Stomach smooth muscle (tissue), 2 donors: ENCODE data around the gene AKAP9.
"Not testable (repeated sequence)": the region's sequence is repeated elsewhere in the genome, so short reads cannot be mapped to it uniquely, and the experiment has no call there.

Source experiments
- H3K27ac ChIP-seq: one replicate; pipeline ENCODE4 v1.7.0; 2013; ENCODE audit warnings: mild to moderate bottlenecking, low read length, inconsistent platforms
- H3K27me3 ChIP-seq, 2 donors: one replicate each; pipeline ENCODE4 v1.7.0; 2013; ENCODE audit warnings: low read length in 2 of 2; ENCODE audit not compliant: insufficient read depth in 2 of 2, control insufficient read depth in 1 of 2
- H3K36me3 ChIP-seq, 2 donors: one replicate each; pipeline ENCODE4 v1.7.0; 2013; ENCODE audit warnings: low read length in 2 of 2; ENCODE audit not compliant: control insufficient read depth in 2 of 2, insufficient read depth in 2 of 2
- H3K4me1 ChIP-seq: one replicate; pipeline ENCODE4 v1.7.0; 2013; ENCODE audit warnings: low read length; ENCODE audit not compliant: control insufficient read depth, insufficient read depth
- H3K4me3 ChIP-seq, 2 donors: one replicate each; pipeline ENCODE4 v1.7.0; 2013; ENCODE audit warnings: low read length in 2 of 2
- H3K9ac ChIP-seq, 2 donors: one replicate each; pipeline ENCODE4 v1.7.0; 2013; ENCODE audit warnings: low read length in 2 of 2, mild to moderate bottlenecking in 1 of 2
- H3K9me3 ChIP-seq, 2 donors: one replicate each; pipeline ENCODE4 v1.7.0; 2013; ENCODE audit warnings: low read length in 2 of 2; ENCODE audit not compliant: control insufficient read depth in 2 of 2
- donor health status: healthy.
- donor health status: Pancreatic carcinoma.

The AKAP9 gene

DNA sequence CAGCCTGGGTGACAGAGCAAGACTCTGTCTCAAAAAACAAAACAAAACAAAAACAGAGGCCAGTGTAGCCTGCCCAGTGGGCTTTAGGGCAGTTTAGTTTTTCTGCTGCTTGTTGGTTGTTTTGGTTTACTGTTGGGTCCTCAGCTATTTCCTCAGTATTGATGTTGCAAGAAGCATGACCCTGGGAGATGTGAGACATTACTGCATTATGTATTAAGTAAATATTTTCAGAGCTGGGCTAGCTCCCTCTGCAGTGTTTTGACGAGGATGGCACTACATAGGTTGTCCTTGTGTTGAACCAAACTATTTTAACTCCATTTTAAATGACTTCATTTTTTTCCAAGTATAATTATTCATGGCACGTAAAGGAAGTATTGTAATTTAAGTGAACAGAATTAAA, 4.8 kb downstream of the AKAP9 start:
- H3K4me1 ChIP-seq: peaks cover 8% of the 10 kb centered on the region
- no peaks in the 10 kb centered on the region for H3K36me3 ChIP-seq
- H3K9me3 ChIP-seq: no peaks in the 10 kb centered on the region
- H3K9ac ChIP-seq: no peak overlapping the region
- no peak overlapping the region for H3K4me3 ChIP-seq
- no peaks in the 10 kb centered on the region for H3K27me3 ChIP-seq
- no peak overlapping the region for H3K27ac ChIP-seq

GRCh38 chr7:91946549-91946948, 5.9 kb downstream of the AKAP9 start:
- no peaks in the 10 kb centered on the region for H3K36me3 ChIP-seq
- H3K4me3 ChIP-seq: no peak overlapping the region
- no peak overlapping the region for H3K27ac ChIP-seq
- H3K4me1 ChIP-seq: peaks cover 6% of the 10 kb centered on the region
- H3K27me3 ChIP-seq: no peaks in the 10 kb centered on the region
- H3K9me3 ChIP-seq: no peaks in the 10 kb centered on the region
- H3K9ac ChIP-seq: no peak overlapping the region

- H3K4me1 ChIP-seq: no peaks in the 10 kb centered on the region
- no peak overlapping the region for H3K27ac ChIP-seq
- H3K9me3 ChIP-seq: no peaks in the 10 kb centered on the region
- H3K36me3 ChIP-seq: no peaks in the 10 kb centered on the region
- no peaks in the 10 kb centered on the region for H3K27me3 ChIP-seq
- H3K4me3 ChIP-seq: no peak overlapping the region
- no peak overlapping the region for H3K9ac ChIP-seq
Observed at GRCh38 chr7:91947948-91948347, 7.3 kb downstream of the AKAP9 start.

DNA sequence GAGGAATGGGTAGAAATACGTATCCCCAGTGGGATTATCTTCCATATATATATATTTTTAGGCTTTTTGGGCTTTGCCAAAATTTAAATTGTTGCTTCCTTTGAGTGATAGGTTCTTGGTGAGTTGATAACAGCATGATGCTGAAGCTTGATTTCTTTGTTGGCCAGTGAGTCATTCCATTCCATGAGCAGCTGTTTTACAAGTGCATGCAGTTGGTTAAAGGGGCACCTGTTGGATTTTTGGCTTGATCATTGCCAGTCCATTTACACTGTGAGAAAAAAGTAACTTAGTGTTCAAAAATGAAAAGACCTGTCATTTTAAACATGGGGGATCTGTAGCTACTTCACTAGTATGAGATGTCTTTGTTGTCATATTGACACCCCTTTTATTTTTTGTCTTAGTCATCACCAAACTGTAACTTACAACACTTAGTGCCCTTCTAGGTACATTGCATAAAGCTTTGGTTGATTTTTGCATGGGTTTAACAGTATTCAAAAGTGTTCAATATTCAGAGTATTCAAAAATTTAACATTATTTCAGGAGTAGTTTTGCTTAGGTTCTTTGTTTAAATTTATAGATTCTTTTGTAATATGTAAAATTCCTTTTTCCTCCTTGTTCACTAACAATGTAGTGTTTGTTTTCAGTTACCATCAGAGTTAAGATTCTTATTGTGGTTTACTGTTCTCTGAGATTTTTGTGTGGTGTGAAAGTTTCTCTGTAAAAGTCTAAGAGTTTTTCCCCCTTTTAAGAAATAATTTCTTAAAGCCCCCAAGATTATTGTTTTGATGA, 8.8 kb downstream of the AKAP9 start:
- no peak overlapping the region for H3K27ac ChIP-seq
- H3K4me3 ChIP-seq: no peak overlapping the region
- no peaks in the 10 kb centered on the region for H3K9me3 ChIP-seq
- no peaks in the 10 kb centered on the region for H3K27me3 ChIP-seq
- no peaks in the 10 kb centered on the region for H3K4me1 ChIP-seq
- H3K9ac ChIP-seq: no peak overlapping the region
- no peaks in the 10 kb centered on the region for H3K36me3 ChIP-seq

GRCh38 chr7:91953618-91954017, 13.0 kb downstream of the AKAP9 start:
- no peaks in the 10 kb centered on the region for H3K27me3 ChIP-seq
- H3K9ac ChIP-seq: no peak overlapping the region
- H3K4me1 ChIP-seq: no peaks in the 10 kb centered on the region
- no peak overlapping the region for H3K4me3 ChIP-seq
- H3K9me3 ChIP-seq: no peaks in the 10 kb centered on the region
- H3K27ac ChIP-seq: no peak overlapping the region
- no peaks in the 10 kb centered on the region for H3K36me3 ChIP-seq

GRCh38 chr7:91956464-91956863, 15.8 kb downstream of the AKAP9 start:
- not testable (repeated sequence) for H3K9ac ChIP-seq

DNA sequence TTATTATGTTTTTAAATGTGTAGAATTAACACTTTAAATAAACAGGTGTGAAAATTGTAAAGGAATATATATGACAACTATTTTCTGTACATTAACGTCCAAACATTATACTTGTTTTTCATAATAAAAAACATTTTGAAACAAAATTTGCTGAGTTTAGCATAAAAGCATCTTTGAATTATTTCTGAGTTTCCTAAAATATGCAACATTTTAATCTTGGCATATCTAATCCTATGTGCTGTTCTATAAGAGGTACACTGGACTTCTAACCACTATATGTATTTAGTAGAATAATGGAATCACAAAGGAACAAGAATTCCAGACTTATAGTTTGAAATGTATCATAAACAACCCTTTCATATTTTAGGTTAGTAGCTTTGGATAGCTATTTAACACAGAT, 16.6 kb downstream of the AKAP9 start:
- Histone ChIP-seq H3K36me3 (no peaks in the 10 kb centered on the region), H3K9ac (no peak overlapping the region), H3K27ac (no peak overlapping the region), H3K9me3 (no peaks in the 10 kb centered on the region), H3K27me3 (no peaks in the 10 kb centered on the region), H3K4me1 (no peaks in the 10 kb centered on the region), H3K4me3 (no peak overlapping the region)

More at GRCh38 chr7:91956464-91956863, 15.8 kb downstream of the AKAP9 start:
- not testable (repeated sequence) for H3K9me3 ChIP-seq, H3K4me3 ChIP-seq, H3K4me1 ChIP-seq, H3K27ac ChIP-seq, H3K36me3 ChIP-seq, H3K27me3 ChIP-seq

DNA sequence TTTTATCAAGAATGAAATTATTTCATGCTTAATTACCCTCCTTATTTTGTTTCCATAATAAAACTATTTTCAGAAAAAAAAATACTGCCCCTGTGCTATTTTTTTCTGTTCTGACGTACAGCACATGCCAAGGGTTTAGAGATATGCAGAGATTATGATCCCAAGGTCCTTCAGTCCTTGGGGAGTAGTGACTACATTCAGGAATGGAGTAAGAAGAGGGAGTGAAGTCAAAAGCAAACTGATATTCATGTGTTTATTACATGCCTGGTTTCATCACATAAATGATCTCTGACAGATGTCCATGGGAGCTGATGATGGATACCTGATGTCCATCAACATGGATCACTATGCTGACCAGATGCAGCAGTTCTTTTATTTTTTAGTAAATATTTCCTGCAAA, 17.2 kb downstream of the AKAP9 start:
- no peak overlapping the region for H3K9ac ChIP-seq
- H3K4me1 ChIP-seq: no peaks in the 10 kb centered on the region
- H3K27ac ChIP-seq: no peak overlapping the region
- no peaks in the 10 kb centered on the region for H3K36me3 ChIP-seq
- H3K9me3 ChIP-seq: no peaks in the 10 kb centered on the region
- H3K4me3 ChIP-seq: no peak overlapping the region
- no peaks in the 10 kb centered on the region for H3K27me3 ChIP-seq

DNA sequence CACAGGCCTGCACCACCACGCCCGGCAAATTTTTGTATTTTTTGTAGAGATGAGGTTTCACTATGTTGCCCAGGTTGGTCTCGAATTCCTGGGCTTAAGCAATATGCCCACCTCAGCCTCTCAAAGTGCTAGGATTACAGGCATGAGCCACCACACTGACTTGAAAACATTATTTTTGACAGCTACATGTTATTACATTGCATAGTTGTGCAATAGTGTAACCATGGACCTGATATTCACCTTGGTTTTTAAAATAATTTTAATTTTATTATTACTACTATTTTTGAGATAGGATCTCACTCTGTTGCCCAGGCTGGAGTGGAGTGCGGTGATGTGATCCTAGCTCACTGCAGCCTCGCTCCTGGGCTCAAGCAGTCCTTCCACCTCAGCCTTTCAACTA, 18.4 kb downstream of the AKAP9 start:
- Histone ChIP-seq H3K27ac (no peak overlapping the region), H3K4me3 (no peak overlapping the region), H3K9ac (no peak overlapping the region), H3K9me3 (no peaks in the 10 kb centered on the region), H3K36me3 (no peaks in the 10 kb centered on the region), H3K27me3 (no peaks in the 10 kb centered on the region), H3K4me1 (no peaks in the 10 kb centered on the region)

DNA sequence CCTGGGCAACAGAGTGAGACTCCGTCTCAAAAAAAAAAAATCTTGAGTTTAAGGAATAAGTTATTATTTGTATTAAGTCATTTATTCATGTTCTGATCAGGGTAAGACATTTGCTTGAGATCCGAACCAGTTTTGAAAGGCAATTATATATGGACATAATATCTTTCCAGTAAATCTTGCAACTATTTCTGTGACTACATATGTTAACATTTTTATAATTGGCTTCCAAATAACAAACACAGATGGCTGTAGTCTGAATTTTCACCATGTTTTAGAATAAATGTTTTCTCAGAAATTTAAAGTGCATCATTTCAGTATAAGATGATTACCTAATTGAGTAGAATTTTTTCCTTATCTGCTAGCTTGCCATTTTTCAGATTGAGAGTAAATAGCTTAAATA, 21.2 kb downstream of the AKAP9 start:
- H3K9me3 ChIP-seq: no peaks in the 10 kb centered on the region
- no peaks in the 10 kb centered on the region for H3K36me3 ChIP-seq
- no peaks in the 10 kb centered on the region for H3K4me1 ChIP-seq
- H3K27me3 ChIP-seq: no peaks in the 10 kb centered on the region
- H3K9ac ChIP-seq: no peak overlapping the region
- no peak overlapping the region for H3K27ac ChIP-seq
- no peak overlapping the region for H3K4me3 ChIP-seq

DNA sequence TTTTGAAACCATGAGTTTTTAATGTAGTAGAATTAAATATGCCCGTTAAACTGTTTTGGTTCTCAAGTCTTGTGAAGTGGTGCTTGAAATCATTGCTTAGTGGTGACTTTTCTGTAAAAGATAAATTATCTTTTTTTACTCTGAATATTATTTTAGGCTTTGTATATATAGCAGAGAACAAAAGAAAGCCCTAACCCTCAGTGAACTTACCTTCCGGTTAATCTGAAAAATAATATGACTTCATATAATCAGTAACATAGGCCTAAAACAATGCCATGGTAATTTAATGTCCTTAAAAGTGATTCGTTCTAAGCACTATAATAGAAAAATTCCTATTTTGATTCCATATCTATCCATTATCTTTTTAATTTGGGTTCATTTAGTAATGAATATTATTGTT, 21.8 kb downstream of the AKAP9 start:
- Histone ChIP-seq H3K27ac (no peak overlapping the region), H3K36me3 (no peaks in the 10 kb centered on the region), H3K4me1 (no peaks in the 10 kb centered on the region), H3K27me3 (no peaks in the 10 kb centered on the region), H3K4me3 (no peak overlapping the region), H3K9me3 (no peaks in the 10 kb centered on the region), H3K9ac (no peak overlapping the region)
